GM12873 (cell line): ENCODE data around the gene HEPACAM2.
A peak's percentile ranks its signal among the peaks of the same experiment; 100 is the strongest.

ENCODE experiments used
- TF ChIP-seq, protein P1 (sequence below): IDR thresholded peaks from 2 replicates; pipeline ENCODE4 v1.5.1; 2012; ENCODE audit warnings: low read depth, mild to moderate bottlenecking, moderate library complexity, low read length, control low read depth; ENCODE audit not compliant: insufficient read depth; ENCODE audit errors: missing control alignments

HEPACAM2 gene

GRCh38 chr7:93178213-93178612 lies 48.1 kb downstream of the HEPACAM2 start:
- TF ChIP-seq, protein P1, sequence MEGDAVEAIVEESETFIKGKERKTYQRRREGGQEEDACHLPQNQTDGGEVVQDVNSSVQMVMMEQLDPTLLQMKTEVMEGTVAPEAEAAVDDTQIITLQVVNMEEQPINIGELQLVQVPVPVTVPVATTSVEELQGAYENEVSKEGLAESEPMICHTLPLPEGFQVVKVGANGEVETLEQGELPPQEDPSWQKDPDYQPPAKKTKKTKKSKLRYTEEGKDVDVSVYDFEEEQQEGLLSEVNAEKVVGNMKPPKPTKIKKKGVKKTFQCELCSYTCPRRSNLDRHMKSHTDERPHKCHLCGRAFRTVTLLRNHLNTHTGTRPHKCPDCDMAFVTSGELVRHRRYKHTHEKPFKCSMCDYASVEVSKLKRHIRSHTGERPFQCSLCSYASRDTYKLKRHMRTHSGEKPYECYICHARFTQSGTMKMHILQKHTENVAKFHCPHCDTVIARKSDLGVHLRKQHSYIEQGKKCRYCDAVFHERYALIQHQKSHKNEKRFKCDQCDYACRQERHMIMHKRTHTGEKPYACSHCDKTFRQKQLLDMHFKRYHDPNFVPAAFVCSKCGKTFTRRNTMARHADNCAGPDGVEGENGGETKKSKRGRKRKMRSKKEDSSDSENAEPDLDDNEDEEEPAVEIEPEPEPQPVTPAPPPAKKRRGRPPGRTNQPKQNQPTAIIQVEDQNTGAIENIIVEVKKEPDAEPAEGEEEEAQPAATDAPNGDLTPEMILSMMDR: no peak

- TF ChIP-seq, protein P1: no peak
Measured at GRCh38 chr7:93176992-93177580, 49.2 kb downstream of the HEPACAM2 start.

DNA sequence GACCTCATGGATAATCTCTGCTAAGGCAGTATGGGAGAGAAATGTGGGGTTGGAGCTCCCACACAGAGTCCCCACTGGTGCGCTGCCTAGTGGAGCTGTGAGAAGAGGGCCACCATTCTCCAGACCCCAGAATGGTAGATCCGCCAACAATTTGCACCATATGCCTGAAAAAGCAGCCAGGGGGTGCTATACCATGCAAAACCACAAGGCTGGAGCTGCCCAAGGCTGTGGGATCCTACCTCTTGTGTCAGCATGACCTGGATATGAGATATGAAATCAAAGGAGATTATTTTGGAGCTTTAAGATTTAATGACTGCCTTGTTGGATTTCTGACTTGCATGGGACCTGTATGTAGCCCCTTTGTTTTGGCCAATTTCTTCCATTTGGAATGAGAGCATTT lies 51.0 kb downstream of the HEPACAM2 start:
- TF ChIP-seq, protein P1: peak; percentile 6

- TF ChIP-seq, protein P1: no peak
Measured at GRCh38 chr7:93172683-93173082, 53.6 kb downstream of the HEPACAM2 start.

DNA sequence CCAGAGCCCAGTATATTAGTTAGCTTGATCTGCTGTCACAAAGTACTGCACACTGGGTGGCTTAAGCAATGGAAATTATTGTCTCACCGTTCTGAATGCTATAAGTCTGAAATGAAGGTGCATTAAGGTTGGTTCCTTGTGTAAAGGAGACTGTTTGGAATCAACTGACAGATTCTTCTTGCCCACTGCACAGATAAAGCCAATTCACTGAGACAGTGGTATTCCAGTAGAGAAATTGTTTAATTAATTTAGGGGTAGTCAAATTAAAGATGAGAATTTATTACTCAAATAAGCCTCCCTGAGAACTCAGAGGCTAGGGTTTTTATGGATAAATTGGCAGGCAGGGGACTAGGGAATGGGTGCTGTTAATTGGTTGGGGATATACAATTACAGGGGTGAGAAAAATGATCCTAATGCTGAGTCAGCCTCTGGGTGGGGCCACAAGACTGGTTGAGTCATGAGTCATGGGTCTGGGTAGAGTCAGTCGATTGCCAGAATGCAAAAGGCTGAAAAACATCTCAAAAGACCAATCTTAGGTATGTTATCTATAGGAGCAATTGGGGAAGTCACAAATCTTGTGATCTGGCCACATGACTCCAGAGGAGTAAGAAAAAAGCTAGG lies 54.6 kb downstream of the HEPACAM2 start:
- TF ChIP-seq, protein P1: no peak

- TF ChIP-seq, protein P1: no peak
Measured at GRCh38 chr7:93165447-93165846, 60.8 kb downstream of the HEPACAM2 start.

GRCh38 chr7:93164766-93165165 lies 61.5 kb downstream of the HEPACAM2 start:
- TF ChIP-seq, protein P1: no peak
